IMR-90 (cell line): ENCODE measurements around the gene FCGR2B. TPM values are rescaled to one million over a fixed set of nuclear protein-coding genes. Genes with fewer than 3 reads are reported as not detected.
"Not testable (repeated sequence)": the region's sequence is repeated elsewhere in the genome, so short reads cannot be mapped to it uniquely, and the experiment has no call there.

ENCODE experiments used
- ATAC-seq: fragments of 200-7000 bp; cut with Tn5 transposase; 2 replicates; pipeline ENCODE4 v1.9.1; 2020; ENCODE audit warnings: low read depth, mild to moderate bottlenecking, moderate library complexity
- BruUV-seq: library from RNA; stranded (reverse); fragments of 400-500 nt; replicated peaks from 2 replicates; lab custom pipeline; 2021; lab: Mats Ljungman, UMichigan
- CTCF ChIA-PET: fragments of 300-600 bp; formaldehyde crosslinking; extraction: SDS; loops from one replicate; lab custom pipeline; 2021; ENCODE audit warnings: antibody characterized with exemption; lab: Yijun Ruan, JAX
- POLR2A ChIA-PET: fragments of 300-600 bp; sonication (Branson Sonifier 250); formaldehyde crosslinking; loops from one replicate; lab custom pipeline; 2022; ENCODE audit warnings: antibody characterized with exemption; ENCODE audit not compliant: unreplicated experiment; lab: Charles Lee
- DNase-seq: peaks from one replicate; pipeline ENCODE4 v3.0.0; 2013
- H2AFZ ChIP-seq: replicated peaks from 2 replicates; pipeline ENCODE3; 2013; ENCODE audit warnings: low read length, mild to moderate bottlenecking; ENCODE audit not compliant: poor library complexity
- H2AK5ac ChIP-seq: 2 replicates; pipeline ENCODE4 v1.6.1; 2013; ENCODE audit warnings: low read depth, low read length, inconsistent platforms
- H2AK9ac ChIP-seq: replicated peaks from 2 replicates; pipeline ENCODE3; 2013; ENCODE audit warnings: mild to moderate bottlenecking, low read depth, low read length, moderate library complexity; ENCODE audit not compliant: poor library complexity
- H2BK120ac ChIP-seq: 2 replicates; pipeline ENCODE4 v1.6.1; 2013; ENCODE audit warnings: low read depth, low read length, inconsistent platforms
- H2BK15ac ChIP-seq: 3 replicates; pipeline ENCODE4 v1.6.1; 2013; ENCODE audit warnings: low read depth, low read length, inconsistent platforms
- H2BK20ac ChIP-seq: 2 replicates; pipeline ENCODE4 v1.6.1; 2013; ENCODE audit warnings: low read depth, mild to moderate bottlenecking, inconsistent platforms, low read length, moderate library complexity
- H2BK5ac ChIP-seq: 2 replicates; pipeline ENCODE4 v1.6.1; 2013; ENCODE audit warnings: mild to moderate bottlenecking, low read depth, low read length, inconsistent platforms; ENCODE audit not compliant: poor library complexity, severe bottlenecking
- H3K14ac ChIP-seq: replicated peaks from 2 replicates; pipeline ENCODE4 v1.6.1; 2013; ENCODE audit warnings: low read depth, low read length, inconsistent platforms
- H3K18ac ChIP-seq: 2 replicates; pipeline ENCODE4 v1.6.1; 2013; ENCODE audit warnings: low read depth, low read length, control low read depth
- H3K23ac ChIP-seq: 2 replicates; pipeline ENCODE4 v1.6.1; 2013; ENCODE audit warnings: low read depth, low read length, inconsistent platforms
- H3K27ac ChIP-seq: 2 replicates; pipeline ENCODE4 v1.5.1; 2013; ENCODE audit warnings: mild to moderate bottlenecking, control low read depth, low read length; ENCODE audit not compliant: insufficient read depth
- H3K27me3 ChIP-seq: 2 replicates; pipeline ENCODE4 v1.6.1; 2013; ENCODE audit warnings: low read length; ENCODE audit not compliant: control insufficient read depth, insufficient read depth
- H3K36me3 ChIP-seq: 2 replicates; pipeline ENCODE4 v1.6.1; 2013; ENCODE audit warnings: low read length, mixed read lengths; ENCODE audit not compliant: control insufficient read depth, insufficient read depth
- H3K4ac ChIP-seq: 2 replicates; pipeline ENCODE4 v1.6.1; 2013; ENCODE audit warnings: low read depth, low read length, inconsistent platforms
- H3K4me1 ChIP-seq: 2 replicates; pipeline ENCODE4 v1.6.1; 2013; ENCODE audit warnings: low read length, mixed read lengths; ENCODE audit not compliant: control insufficient read depth, insufficient read depth
- H3K4me2 ChIP-seq: 2 replicates; pipeline ENCODE4 v1.6.1; 2013; ENCODE audit warnings: low read depth, mild to moderate bottlenecking, control low read depth, low read length, moderate library complexity
- H3K4me3 ChIP-seq: 2 replicates; pipeline ENCODE4 v1.5.1; 2013; ENCODE audit warnings: low read depth, mild to moderate bottlenecking, control low read depth, low read length, moderate library complexity; ENCODE audit not compliant: insufficient read depth
- H3K56ac ChIP-seq: 2 replicates; pipeline ENCODE4 v1.6.1; 2013; ENCODE audit warnings: low read length, inconsistent platforms; ENCODE audit not compliant: insufficient read depth; ENCODE audit errors: extremely low read depth
- H3K79me1 ChIP-seq, 2 experiments: 2 replicates each; pipeline ENCODE4 v1.6.1; 2013; ENCODE audit warnings: low read length in 2 of 2, inconsistent platforms in 1 of 2, low read depth in 1 of 2
- H3K9ac ChIP-seq: 2 replicates; pipeline ENCODE4 v1.6.1; 2013; ENCODE audit warnings: low read depth, low read length, control low read depth
- H3K9me1 ChIP-seq: 2 replicates; pipeline ENCODE4 v1.6.1; 2013; ENCODE audit warnings: low read length, inconsistent platforms; ENCODE audit not compliant: insufficient read depth
- H3K9me3 ChIP-seq: 2 replicates; pipeline ENCODE4 v1.6.1; 2013; ENCODE audit warnings: low read length; ENCODE audit not compliant: control insufficient read depth, insufficient read depth
- H4K20me1 ChIP-seq: 2 replicates; pipeline ENCODE4 v1.6.1; 2013; ENCODE audit warnings: low read length, inconsistent platforms; ENCODE audit not compliant: insufficient read depth
- H4K5ac ChIP-seq: 2 replicates; pipeline ENCODE4 v1.6.1; 2013; ENCODE audit warnings: mild to moderate bottlenecking, low read depth, low read length, control low read depth
- H4K8ac ChIP-seq, 2 experiments: 2 replicates each; pipeline ENCODE4 v1.6.1; 2013; ENCODE audit warnings: low read depth in 2 of 2, low read length in 2 of 2, control low read depth in 1 of 2, inconsistent platforms in 1 of 2
- H4K91ac ChIP-seq: 2 replicates; pipeline ENCODE4 v1.6.1; 2013; ENCODE audit warnings: low read depth, low read length, inconsistent platforms; ENCODE audit not compliant: insufficient read depth
- WGBS, 2 experiments: methylation state at CpG; one replicate each; pipeline versions ENCODE4 v1.1.5 to v1.1.7; 2013; ENCODE audit warnings: missing lambda C conversion rate in 2 of 2; ENCODE audit not compliant: insufficient read length in 1 of 2; ENCODE audit errors: extremely low coverage in 2 of 2; 5-methylcytosine and 5-hydroxymethylcytosine counted together
- dilution Hi-C: fragments of 300-500 bp; cut with HindIII; formaldehyde crosslinking; loops from one replicate; pipeline ENCODE4 v1.14.3; 2018; ENCODE audit warnings: low sequenced_read_pairs; ENCODE audit not compliant: unreplicated experiment
- in situ Hi-C: fragments of 300-500 bp; cut with MboI; formaldehyde crosslinking; loops from 3 replicates; pipeline ENCODE4 v1.14.3; 2019; ENCODE audit warnings: low sequenced_read_pairs, inconsistent platforms, mixed read lengths
- intact Hi-C: fragments of 100-400 bp; cut with micrococcal nuclease; formaldehyde crosslinking; loops from 2 replicates; pipeline ENCODE4 v1.10.0; 2022
- polyA plus RNA-seq, 3 experiments: library from polyadenylated mRNA; depleted of rRNA; stranded (reverse); fragments of >200 nt; gene quantifications; 2 replicates each; pipeline ENCODE4 v1.2.3, GENCODE V29; 2012; ENCODE audit warnings: low replicate concordance in 1 of 3
- total RNA-seq: library from RNA; depleted of rRNA; stranded (reverse); fragments of >200 nt; gene quantifications from 2 replicates; pipeline ENCODE4 v1.2.3, GENCODE V29; 2012

FCGR2B gene
- total and polyA plus RNA-seq, 2 of the 4 experiments (the other 2 are of a cell fraction), result not detected

- H3K9me1 ChIP-seq, H4K91ac ChIP-seq, H3K79me1 ChIP-seq, H3K4me3 ChIP-seq, H3K4me1 ChIP-seq, H2BK20ac ChIP-seq, H3K4ac ChIP-seq, H2AK9ac ChIP-seq, CTCF ChIA-PET, POLR2A ChIA-PET, ATAC-seq, H2BK15ac ChIP-seq, H2AK5ac ChIP-seq, H3K27me3 ChIP-seq, H4K8ac ChIP-seq, intact Hi-C loops, H3K36me3 ChIP-seq, H3K14ac ChIP-seq, H3K56ac ChIP-seq, H2BK120ac ChIP-seq, DNase-seq, H3K18ac ChIP-seq, H2BK5ac ChIP-seq, H4K20me1 ChIP-seq, H3K27ac ChIP-seq, H2AFZ ChIP-seq, H3K9me3 ChIP-seq, H3K23ac ChIP-seq, BruUV-seq, H3K4me2 ChIP-seq, H3K9ac ChIP-seq, dilution Hi-C loops, H4K5ac ChIP-seq: not testable (repeated sequence)
- in situ Hi-C loops, result loop anchor here (25.0 kb wide), 1 partner anchor 100 kb away; the partner anchor contains the start of gene DUSP12
- WGBS, 2 experiments, result no CpG with 5 or more reads among the region's 3 CpGs
Observed at GRCh38 chr1:161636976-161637375, 26.0 kb upstream of the FCGR2B start.

- intact Hi-C loops, H3K23ac ChIP-seq, H2BK5ac ChIP-seq, H3K9me3 ChIP-seq, H4K91ac ChIP-seq, H3K27ac ChIP-seq, H4K8ac ChIP-seq, H2BK120ac ChIP-seq, H4K20me1 ChIP-seq, H2AK9ac ChIP-seq, POLR2A ChIA-PET, H3K4ac ChIP-seq, H2BK20ac ChIP-seq, H3K14ac ChIP-seq, H2BK15ac ChIP-seq, H3K9ac ChIP-seq, H2AK5ac ChIP-seq, H3K27me3 ChIP-seq, H3K9me1 ChIP-seq, DNase-seq, H4K5ac ChIP-seq, dilution Hi-C loops, H3K56ac ChIP-seq, H3K4me2 ChIP-seq, ATAC-seq, H2AFZ ChIP-seq, H3K4me1 ChIP-seq, H3K18ac ChIP-seq, CTCF ChIA-PET, BruUV-seq, H3K79me1 ChIP-seq, H3K36me3 ChIP-seq, H3K4me3 ChIP-seq: not testable (repeated sequence)
- in situ Hi-C loops, result loop anchor here (25.0 kb wide), 1 partner anchor 99 kb away; the partner anchor contains the start of gene DUSP12
- no CpG with 5 or more reads among the region's 6 CpGs for WGBS, 2 experiments
Observed at GRCh38 chr1:161638251-161638993, 24.5 kb upstream of the FCGR2B start.
